DMS 273 (cell line): ENCODE measurements around the gene LDLRAD4.
A peak's percentile ranks its signal among the peaks of the same experiment; 100 is the strongest.

ENCODE experiments used
- DNase-seq: peaks from one replicate; lab custom pipeline; 2025; ENCODE audit not compliant: unreplicated experiment; lab: John Stamatoyannopoulos, UW

Gene LDLRAD4

GRCh38 chr18:13440277-13441248, 222.0 kb downstream of the LDLRAD4 start:
- DNase-seq: no peak

GRCh38 chr18:13441736-13442135, 223.2 kb downstream of the LDLRAD4 start:
- no peak for DNase-seq

- DNase-seq: no peak
These were observed 223.9 kb downstream of the LDLRAD4 start for GRCh38 chr18:13442451-13442850.

GRCh38 chr18:13443552-13443951, 225.0 kb downstream of the LDLRAD4 start:
- DNase-seq: no peak

GRCh38 chr18:13444430-13445240, 226.1 kb downstream of the LDLRAD4 start:
- no peak for DNase-seq

- DNase-seq: no peak
These were observed 226.8 kb downstream of the LDLRAD4 start for GRCh38 chr18:13445241-13445897.

GRCh38 chr18:13446024-13446423, 227.5 kb downstream of the LDLRAD4 start:
- no peak for DNase-seq

GRCh38 chr18:13446610-13447461, 228.3 kb downstream of the LDLRAD4 start:
- DNase-seq: peak; percentile 54

- DNase-seq: peak; percentile 91
These were observed 229.2 kb downstream of the LDLRAD4 start for GRCh38 chr18:13447621-13448334.

- DNase-seq: no peak
These were observed 229.8 kb downstream of the LDLRAD4 start for GRCh38 chr18:13448335-13448795.

- DNase-seq: no peak
These were observed 231.1 kb downstream of the LDLRAD4 start for GRCh38 chr18:13449651-13450050.

- no peak for DNase-seq
These were observed 232.0 kb downstream of the LDLRAD4 start for GRCh38 chr18:13450289-13451212.

- DNase-seq: no peak
These were observed 232.6 kb downstream of the LDLRAD4 start for GRCh38 chr18:13451213-13451540.

- DNase-seq: no peak
These were observed 233.3 kb downstream of the LDLRAD4 start for GRCh38 chr18:13451661-13452387.

- no peak for DNase-seq
These were observed 233.8 kb downstream of the LDLRAD4 start for GRCh38 chr18:13452388-13452811.

GRCh38 chr18:13452871-13453680, 234.5 kb downstream of the LDLRAD4 start:
- no peak for DNase-seq

GRCh38 chr18:13453714-13454113, 235.2 kb downstream of the LDLRAD4 start:
- peak; percentile 55 for DNase-seq
